NOMO-1 treated with dmso at 0.1 percent for 144 hours (cell line): Measurements from ENCODE around the gene PTPN7.
"Not testable (repeated sequence)": the region's sequence is repeated elsewhere in the genome, so short reads cannot be mapped to it uniquely, and the experiment has no call there.

Experiments used
- DNase-seq: peaks from one replicate; lab custom pipeline; 2025; ENCODE audit not compliant: unreplicated experiment; lab: John Stamatoyannopoulos, UW

The PTPN7 gene

GRCh38 chr1:202160377-202160940 lies at the start of gene PTPN7:
Gene PTPN7, minus strand, starts transcription at chr1:202160602. Its CDS starts 1,200 bp downstream, at chr1:202159402.
- peak; percentile 81 for DNase-seq

- no peak for DNase-seq
Observed at GRCh38 chr1:202208351-202208857, 48.0 kb upstream of the PTPN7 start.

- no peak for DNase-seq
Observed at GRCh38 chr1:202207292-202207691, 46.9 kb upstream of the PTPN7 start.

GRCh38 chr1:202205523-202206190 lies 45.3 kb upstream of the PTPN7 start:
- no peak for DNase-seq

- no peak for DNase-seq
Observed at GRCh38 chr1:202204065-202204464, 43.7 kb upstream of the PTPN7 start.

- peak; percentile 32 for DNase-seq
Observed at GRCh38 chr1:202203238-202204039, 43.0 kb upstream of the PTPN7 start.

- DNase-seq: no peak
Observed at GRCh38 chr1:202202500-202203168, 42.2 kb upstream of the PTPN7 start.

GRCh38 chr1:202201971-202202370 lies 41.6 kb upstream of the PTPN7 start:
- no peak for DNase-seq

- no peak for DNase-seq
Observed at GRCh38 chr1:202201266-202201665, 40.9 kb upstream of the PTPN7 start.

- DNase-seq: no peak
Observed at GRCh38 chr1:202200669-202201068, 40.3 kb upstream of the PTPN7 start.

GRCh38 chr1:202200112-202200548 lies 39.7 kb upstream of the PTPN7 start:
- DNase-seq: no peak

GRCh38 chr1:202199040-202199889 lies 38.9 kb upstream of the PTPN7 start:
- no peak for DNase-seq

GRCh38 chr1:202198366-202198724 lies 37.9 kb upstream of the PTPN7 start:
- no peak for DNase-seq

GRCh38 chr1:202197653-202198365 lies 37.4 kb upstream of the PTPN7 start:
- no peak for DNase-seq

GRCh38 chr1:202194328-202194648 lies 33.9 kb upstream of the PTPN7 start:
- DNase-seq: no peak

GRCh38 chr1:202193614-202194327 lies 33.4 kb upstream of the PTPN7 start, which contains the start of gene LGR6:
Gene LGR6, plus strand, starts transcription at chr1:202193799. Its CDS starts 191 bp downstream, at chr1:202193990.
- DNase-seq: no peak

GRCh38 chr1:202192770-202193613 lies 32.6 kb upstream of the PTPN7 start:
- DNase-seq: no peak

- DNase-seq: not testable (repeated sequence)
Observed at GRCh38 chr1:202191391-202191790, 31.0 kb upstream of the PTPN7 start.
